Keratinocyte (primary cell): Measurements from ENCODE around the gene EVI5. TPM values are rescaled to one million over a fixed set of nuclear protein-coding genes. Genes with fewer than 3 reads are reported as not detected.

ENCODE experiments used
- DNase-seq: peaks from one replicate; pipeline ENCODE4 v3.0.0-alpha.2; 2011; ENCODE audit warnings: low read depth, missing footprints, low spot score
- FAIRE-seq: peaks from 2 replicates; lab custom pipeline; 2011; peaks lifted over from hg19 to GRCh38; lab: Jason Lieb, UNC
- H2AFZ ChIP-seq: 2 replicates; pipeline ENCODE4 v1.6.0; 2012; ENCODE audit warnings: low read length, control low read depth, inconsistent platforms; ENCODE audit not compliant: control insufficient read depth
- H3K27ac ChIP-seq: 2 replicates; pipeline ENCODE4 v1.5.1; 2011; ENCODE audit warnings: low read length; ENCODE audit not compliant: control insufficient read depth, insufficient read depth
- H3K27me3 ChIP-seq: 3 replicates; pipeline ENCODE4 v1.6.0; 2011; ENCODE audit warnings: low read length; ENCODE audit not compliant: control insufficient read depth, insufficient read depth; ENCODE audit errors: extremely low read depth
- H3K36me3 ChIP-seq, 2 experiments: 2 replicates in 1 of 2; 3 replicates in 1 of 2; pipeline ENCODE4 v1.5.1; 2011; ENCODE audit warnings: low read length in 2 of 2, mild to moderate bottlenecking in 1 of 2; ENCODE audit not compliant: control insufficient read depth in 2 of 2, insufficient read depth in 2 of 2; ENCODE audit errors: extremely low read depth in 1 of 2
- H3K4me1 ChIP-seq: 3 replicates; pipeline ENCODE4 v1.5.1; 2011; ENCODE audit warnings: low read length; ENCODE audit not compliant: control insufficient read depth, insufficient read depth; ENCODE audit errors: extremely low read depth
- H3K4me2 ChIP-seq: 3 replicates; pipeline ENCODE4 v1.6.0; 2011; ENCODE audit warnings: low read depth, low read length; ENCODE audit not compliant: control insufficient read depth, insufficient read depth; ENCODE audit errors: extremely low read depth
- H3K4me3 ChIP-seq, 3 experiments: fragments of 200-600 bp in 1 of 3; sonication (generic) in 1 of 3; 2 replicates in 2 of 3; 3 replicates in 1 of 3; pipeline ENCODE4 v1.5.1; 2011 to 2016; ENCODE audit warnings: low read length in 3 of 3, mild to moderate bottlenecking in 3 of 3, control low read depth in 2 of 3, inconsistent platforms in 1 of 3, low read depth in 1 of 3, mixed read lengths in 1 of 3, mixed run types in 1 of 3, moderate library complexity in 1 of 3; ENCODE audit not compliant: control insufficient read depth in 2 of 3, insufficient read depth in 2 of 3; ENCODE audit errors: extremely low read depth in 1 of 3
- H3K79me2 ChIP-seq: 2 replicates; pipeline ENCODE4 v1.6.0; 2012; ENCODE audit warnings: low read length; ENCODE audit not compliant: control insufficient read depth, insufficient read depth
- H3K9ac ChIP-seq: 3 replicates; pipeline ENCODE4 v1.6.0; 2011; ENCODE audit warnings: low read length; ENCODE audit not compliant: control insufficient read depth, insufficient read depth; ENCODE audit errors: extremely low read depth
- H3K9me1 ChIP-seq: 3 replicates; pipeline ENCODE4 v1.6.0; 2011; ENCODE audit warnings: low read length; ENCODE audit not compliant: control insufficient read depth, insufficient read depth; ENCODE audit errors: extremely low read depth
- H3K9me3 ChIP-seq: 2 replicates; pipeline ENCODE4 v1.5.1; 2012; ENCODE audit warnings: low read depth, low read length; ENCODE audit not compliant: control insufficient read depth
- H4K20me1 ChIP-seq: 3 replicates; pipeline ENCODE4 v1.6.0; 2011; ENCODE audit warnings: low read length; ENCODE audit not compliant: control insufficient read depth, insufficient read depth; ENCODE audit errors: extremely low read depth
- EZH2 ChIP-seq: IDR thresholded peaks from one replicate; pipeline ENCODE4 v1.6.1; 2012; ENCODE audit warnings: inconsistent platforms, mild to moderate bottlenecking, low read length, moderate library complexity
- dilution Hi-C: fragments of 300-500 bp; cut with MboI; formaldehyde crosslinking; loops from one replicate; pipeline ENCODE4 v1.7.0; 2020; ENCODE audit warnings: low sequenced_read_pairs; ENCODE audit not compliant: extremely low pct_ligation_motif_present
- polyA plus RNA-seq, 5 experiments: library from polyadenylated mRNA; depleted of rRNA in 3 of 5; stranded (reverse) in 3 of 5; stranded (forward) in 1 of 5; unstranded in 1 of 5; fragments of >200 nt; gene quantifications; 1 replicate in 1 of 5; 2 replicates in 3 of 5; 3 replicates in 1 of 5; pipeline versions ENCODE4 v1.2.1 to v1.2.3, GENCODE V29; 2011 to 2012; ENCODE audit warnings: missing spikeins in 2 of 5, low read depth in 1 of 5, low replicate concordance in 1 of 5
- TF ChIP-seq, protein P1 (sequence below), 3 experiments: IDR thresholded peaks in 1 of 3; conservative IDR thresholded peaks in 1 of 3; optimal IDR thresholded peaks in 1 of 3; 2 replicates in 2 of 3; 3 replicates in 1 of 3; pipeline versions ENCODE3 to v1.5.1; 2011; ENCODE audit warnings: low read length in 3 of 3, mild to moderate bottlenecking in 3 of 3, moderate library complexity in 2 of 3, control low read depth in 1 of 3, inconsistent platforms in 1 of 3; ENCODE audit not compliant: insufficient read depth in 2 of 3; ENCODE audit errors: extremely low read depth in 1 of 3

EVI5 gene
- polyA plus RNA-seq, 1 donor (not counting 4 experiments of a cell fraction or from before 2014, with no cell fraction given) = 23.2 TPM

- dilution Hi-C loops = no loop called here
- no peak overlapping the region for H3K9ac ChIP-seq
- H3K27me3 ChIP-seq = no peaks in the 10 kb centered on the region
- no peaks in the 10 kb centered on the region for H3K9me3 ChIP-seq
- no peak overlapping the region for H2AFZ ChIP-seq
- no peaks in the 10 kb centered on the region for H3K9me1 ChIP-seq
- FAIRE-seq (no peak), DNase-seq (no peak)
- no peak for TF ChIP-seq EZH2
- TF ChIP-seq, protein P1, sequence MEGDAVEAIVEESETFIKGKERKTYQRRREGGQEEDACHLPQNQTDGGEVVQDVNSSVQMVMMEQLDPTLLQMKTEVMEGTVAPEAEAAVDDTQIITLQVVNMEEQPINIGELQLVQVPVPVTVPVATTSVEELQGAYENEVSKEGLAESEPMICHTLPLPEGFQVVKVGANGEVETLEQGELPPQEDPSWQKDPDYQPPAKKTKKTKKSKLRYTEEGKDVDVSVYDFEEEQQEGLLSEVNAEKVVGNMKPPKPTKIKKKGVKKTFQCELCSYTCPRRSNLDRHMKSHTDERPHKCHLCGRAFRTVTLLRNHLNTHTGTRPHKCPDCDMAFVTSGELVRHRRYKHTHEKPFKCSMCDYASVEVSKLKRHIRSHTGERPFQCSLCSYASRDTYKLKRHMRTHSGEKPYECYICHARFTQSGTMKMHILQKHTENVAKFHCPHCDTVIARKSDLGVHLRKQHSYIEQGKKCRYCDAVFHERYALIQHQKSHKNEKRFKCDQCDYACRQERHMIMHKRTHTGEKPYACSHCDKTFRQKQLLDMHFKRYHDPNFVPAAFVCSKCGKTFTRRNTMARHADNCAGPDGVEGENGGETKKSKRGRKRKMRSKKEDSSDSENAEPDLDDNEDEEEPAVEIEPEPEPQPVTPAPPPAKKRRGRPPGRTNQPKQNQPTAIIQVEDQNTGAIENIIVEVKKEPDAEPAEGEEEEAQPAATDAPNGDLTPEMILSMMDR (optimal IDR thresholded peaks at IDR 0.05 in 1 of 3, IDR thresholded peaks at IDR 0.05 in 1 of 3, conservative IDR thresholded peaks at IDR 0.05 in 1 of 3; ENCODE audit: extremely low read depth in 1 of 3, insufficient read depth in 2 of 3, low read length in 3 of 3) = no peak
- H3K27ac ChIP-seq = no peak overlapping the region
- H4K20me1 ChIP-seq = no peaks in the 10 kb centered on the region
- no peaks in the 10 kb centered on the region for H3K4me1 ChIP-seq
- H3K79me2 ChIP-seq = no peaks in the 10 kb centered on the region
- H3K4me3 ChIP-seq = no peak overlapping the region
- H3K36me3 ChIP-seq = peaks cover 11% of the 10 kb centered on the region in 2 experiments
- H3K4me2 ChIP-seq = no peak overlapping the region
Measured at GRCh38 chr1:92690212-92690906, 94.5 kb downstream of the EVI5 start.

DNA sequence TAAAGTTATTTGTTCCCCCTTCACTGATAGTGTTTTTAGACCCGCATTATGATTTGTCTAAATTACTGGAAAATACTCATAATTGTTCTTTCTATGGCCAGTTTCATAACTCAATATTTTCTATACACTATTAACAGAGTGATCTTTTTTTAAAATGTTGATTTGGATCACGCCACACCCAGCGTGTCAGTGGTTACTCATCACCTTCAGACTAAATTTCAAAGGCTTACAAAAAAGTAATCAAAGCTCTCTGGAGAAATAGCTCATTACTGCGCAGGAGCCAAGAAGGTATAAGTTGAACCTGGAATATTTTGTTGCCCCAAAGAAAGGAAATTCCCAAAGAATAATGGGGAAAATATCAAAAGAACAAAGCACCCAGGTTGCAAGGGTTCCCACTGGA, 104.9 kb downstream of the EVI5 start:
- dilution Hi-C loops = no loop called here
- FAIRE-seq = no peak
- H3K27ac ChIP-seq = peak overlapping the region; percentile 73

More for the DNA sequence above, 104.9 kb downstream of the EVI5 start:
- DNase-seq = no peak
- H3K4me3 ChIP-seq = no peak overlapping the region
- peaks cover 8 to 13% of the 10 kb centered on the region in 2 experiments for H3K36me3 ChIP-seq
- H3K79me2 ChIP-seq = no peaks in the 10 kb centered on the region
- H4K20me1 ChIP-seq = no peaks in the 10 kb centered on the region
- H3K27me3 ChIP-seq = no peaks in the 10 kb centered on the region
- H3K9ac ChIP-seq = no peak overlapping the region
- no peaks in the 10 kb centered on the region for H3K9me1 ChIP-seq
- H3K4me1 ChIP-seq = peaks cover 14% of the 10 kb centered on the region
- H3K4me2 ChIP-seq = peak overlapping the region; percentile 35
- H3K9me3 ChIP-seq = no peaks in the 10 kb centered on the region
- TF ChIP-seq, protein P1 (optimal IDR thresholded peaks at IDR 0.05 in 1 of 3, IDR thresholded peaks at IDR 0.05 in 1 of 3, conservative IDR thresholded peaks at IDR 0.05 in 1 of 3; ENCODE audit: extremely low read depth in 1 of 3, insufficient read depth in 2 of 3, low read length in 3 of 3) = no peak
- TF ChIP-seq EZH2 = no peak
- no peak overlapping the region for H2AFZ ChIP-seq
